KOPT-K1 (cell line): Measurements from ENCODE around the gene WHRN.

Experiments used
- H3K27ac ChIP-seq: fragments of 200-600 bp; sonication (generic); 2 replicates; pipeline ENCODE4 v1.5.1; 2016; ENCODE audit warnings: antibody characterized with exemption, mild to moderate bottlenecking, low read depth, low read length; ENCODE audit not compliant: poor library complexity, severe bottlenecking
- H3K36me3 ChIP-seq: fragments of 200-600 bp; sonication (generic); 2 replicates; pipeline ENCODE4 v1.5.1; 2017; ENCODE audit warnings: antibody characterized with exemption, mild to moderate bottlenecking, low read length, moderate library complexity; ENCODE audit not compliant: insufficient read depth
- H3K9me3 ChIP-seq: fragments of 200-600 bp; sonication (generic); 2 replicates; pipeline ENCODE4 v1.5.1; 2017; ENCODE audit warnings: antibody characterized with exemption, low read length, mild to moderate bottlenecking; ENCODE audit not compliant: insufficient read depth, poor library complexity, severe bottlenecking

WHRN gene

GRCh38 chr9:114522847-114523246, 17.6 kb upstream of the WHRN start:
- H3K27ac ChIP-seq, result no peak overlapping the region
- no peaks in the 10 kb centered on the region for H3K9me3 ChIP-seq
- no peaks in the 10 kb centered on the region for H3K36me3 ChIP-seq

- H3K36me3 ChIP-seq, result no peaks in the 10 kb centered on the region
- H3K9me3 ChIP-seq, result no peaks in the 10 kb centered on the region
- H3K27ac ChIP-seq, result no peak overlapping the region
Observed at GRCh38 chr9:114522286-114522685, 17.0 kb upstream of the WHRN start.

DNA sequence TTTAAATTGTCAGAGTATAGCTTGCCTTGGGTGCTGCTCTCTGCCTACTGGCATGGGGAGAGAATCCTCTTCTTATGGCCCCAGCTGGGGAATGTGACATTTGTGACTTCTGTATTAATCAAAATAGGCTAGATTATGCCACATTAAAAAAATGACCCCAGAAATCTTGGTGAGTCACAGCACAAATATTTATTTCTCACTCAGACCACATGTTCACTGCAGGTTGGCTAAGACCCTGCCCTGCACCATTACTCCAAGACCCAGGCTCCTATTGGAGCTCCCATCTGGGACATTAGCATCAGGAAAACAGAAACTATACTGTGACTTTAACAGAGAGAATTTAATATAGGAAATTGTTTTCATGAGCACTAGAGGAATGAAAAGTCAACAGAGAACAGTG, 16.6 kb upstream of the WHRN start:
- no peak overlapping the region for H3K27ac ChIP-seq
- H3K9me3 ChIP-seq, result no peaks in the 10 kb centered on the region
- H3K36me3 ChIP-seq, result no peaks in the 10 kb centered on the region

GRCh38 chr9:114518599-114519022, 13.3 kb upstream of the WHRN start:
- H3K27ac ChIP-seq, result no peak overlapping the region
- no peaks in the 10 kb centered on the region for H3K9me3 ChIP-seq
- no peaks in the 10 kb centered on the region for H3K36me3 ChIP-seq

DNA sequence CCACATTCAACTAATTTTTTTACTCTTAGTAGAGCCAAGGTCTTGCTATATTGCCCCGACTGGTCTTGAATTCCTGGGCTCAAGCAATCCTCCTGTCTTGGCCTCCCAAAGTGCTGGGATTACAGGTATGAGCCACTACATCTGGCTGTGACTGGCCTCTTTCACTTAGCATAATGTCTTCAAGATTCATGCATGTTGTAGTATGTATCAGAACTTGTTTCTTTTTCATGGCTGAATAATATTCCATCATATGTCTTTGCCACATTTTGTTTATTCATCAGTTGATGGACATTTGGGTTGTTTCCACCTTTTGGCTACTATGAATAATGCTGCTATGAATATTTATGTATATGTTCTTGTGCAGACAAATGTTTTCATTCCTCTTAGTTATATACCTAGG, 12.8 kb upstream of the WHRN start:
- Histone ChIP-seq H3K36me3 (no peaks in the 10 kb centered on the region), H3K9me3 (no peaks in the 10 kb centered on the region), H3K27ac (no peak overlapping the region)

- Histone ChIP-seq H3K36me3 (no peaks in the 10 kb centered on the region), H3K27ac (no peak overlapping the region), H3K9me3 (no peaks in the 10 kb centered on the region)
Observed at GRCh38 chr9:114516913-114517312, 11.6 kb upstream of the WHRN start.

DNA sequence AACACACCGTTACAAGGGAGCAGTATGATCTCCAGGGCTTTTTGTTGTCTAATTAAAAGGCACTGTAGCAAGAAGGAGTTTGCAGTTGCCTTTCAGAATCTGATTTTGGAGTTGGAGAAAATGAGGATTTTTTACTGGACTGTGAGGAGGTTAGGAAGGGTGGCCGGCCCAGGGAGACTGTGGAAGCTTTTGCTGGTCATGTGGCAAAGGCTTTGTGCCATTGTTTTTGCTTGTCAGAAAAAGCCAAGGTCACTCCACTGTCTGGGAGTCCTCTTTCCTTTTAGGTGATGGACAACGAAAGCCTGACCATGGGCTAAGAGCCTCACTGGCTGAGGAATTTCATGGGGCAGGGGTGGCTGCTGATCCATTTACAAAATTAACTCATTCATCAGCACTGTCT, 10.3 kb upstream of the WHRN start:
- H3K9me3 ChIP-seq, result no peaks in the 10 kb centered on the region
- no peaks in the 10 kb centered on the region for H3K36me3 ChIP-seq
- no peak overlapping the region for H3K27ac ChIP-seq

DNA sequence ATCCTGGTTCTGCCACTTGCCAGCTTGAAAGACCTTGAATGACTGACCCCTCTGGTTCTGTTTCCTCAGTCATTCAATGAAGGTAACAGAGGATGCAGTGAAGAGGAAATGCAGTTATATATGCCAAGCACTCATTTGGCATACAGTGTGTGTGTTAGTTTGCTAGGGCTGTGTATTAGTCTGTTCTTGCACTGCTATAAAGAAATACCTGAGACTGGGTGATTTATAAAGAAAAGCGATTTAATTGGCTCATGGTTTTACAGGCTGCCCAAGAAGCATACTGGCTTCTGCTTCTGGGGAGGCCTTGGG, 8.6 kb upstream of the WHRN start:
- Histone ChIP-seq H3K9me3 (no peaks in the 10 kb centered on the region), H3K27ac (no peak overlapping the region), H3K36me3 (no peaks in the 10 kb centered on the region)

GRCh38 chr9:114513055-114513958, 8.0 kb upstream of the WHRN start:
- H3K36me3 ChIP-seq, result no peaks in the 10 kb centered on the region
- no peak overlapping the region for H3K27ac ChIP-seq
- H3K9me3 ChIP-seq, result no peaks in the 10 kb centered on the region

DNA sequence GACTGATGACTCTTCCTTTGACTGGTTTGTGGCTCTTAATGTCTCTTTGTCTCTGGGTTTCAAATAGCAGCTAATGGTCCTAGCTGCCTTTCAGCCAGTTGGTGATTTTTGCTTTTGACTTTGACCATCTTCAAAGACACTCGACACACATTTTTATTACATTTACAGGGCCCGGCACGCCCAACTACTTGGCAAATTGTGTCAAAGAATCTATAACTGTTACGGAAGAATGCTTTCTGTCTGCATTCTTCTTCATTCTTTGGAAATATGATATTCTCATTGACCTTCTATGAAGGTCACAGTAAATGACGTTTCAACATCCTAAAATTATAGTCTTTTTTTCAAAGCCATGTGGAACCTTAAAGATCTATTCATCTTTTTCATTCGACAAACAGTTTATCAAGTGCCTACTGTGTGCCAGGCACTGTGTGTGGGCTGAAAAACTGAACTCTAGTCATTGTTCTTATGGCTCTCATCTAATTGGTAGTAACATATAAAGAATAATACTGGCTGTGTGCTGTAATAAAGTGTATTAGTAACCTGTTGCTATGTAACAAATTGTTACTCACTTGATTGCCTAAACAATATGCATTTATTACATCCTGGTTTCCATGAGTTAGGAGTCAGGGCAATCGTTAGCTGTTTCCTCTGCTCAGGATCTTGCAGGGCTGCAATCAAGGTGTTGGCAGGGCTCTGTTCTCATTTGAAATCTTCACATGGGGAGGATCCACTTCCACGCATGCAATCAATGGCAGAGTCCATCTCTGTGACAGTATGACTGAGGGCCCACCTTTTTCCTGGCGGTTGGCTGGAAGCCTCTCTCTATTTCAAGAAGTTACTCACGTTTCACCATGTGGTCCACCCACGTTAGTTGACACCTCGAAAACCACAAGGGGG, 7.0 kb upstream of the WHRN start:
- Histone ChIP-seq H3K9me3 (no peaks in the 10 kb centered on the region), H3K36me3 (no peaks in the 10 kb centered on the region), H3K27ac (no peak overlapping the region)

- Histone ChIP-seq H3K9me3 (no peaks in the 10 kb centered on the region), H3K36me3 (no peaks in the 10 kb centered on the region), H3K27ac (no peak overlapping the region)
Observed at GRCh38 chr9:114507726-114508125, 2.5 kb upstream of the WHRN start.

DNA sequence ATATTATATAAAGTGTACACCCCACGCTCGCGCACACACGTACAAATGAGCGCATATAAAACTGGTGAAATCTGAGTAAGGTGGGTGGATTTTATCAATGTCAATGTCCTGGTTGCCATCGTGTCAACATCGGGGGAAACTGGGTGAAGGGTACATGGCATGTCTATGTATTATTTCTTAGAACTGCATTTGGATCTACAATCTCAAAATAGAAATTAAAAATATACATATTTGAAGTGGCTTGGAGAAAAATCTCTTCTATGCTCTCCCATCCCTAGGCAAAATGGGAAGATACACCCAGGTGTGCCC, 763 bp upstream of the WHRN start:
- Histone ChIP-seq H3K27ac (no peak overlapping the region), H3K36me3 (no peaks in the 10 kb centered on the region), H3K9me3 (no peaks in the 10 kb centered on the region)

GRCh38 chr9:114504341-114505186, 709 bp downstream of the WHRN start:
- Histone ChIP-seq H3K36me3 (no peaks in the 10 kb centered on the region), H3K9me3 (no peaks in the 10 kb centered on the region), H3K27ac (no peak overlapping the region)

DNA sequence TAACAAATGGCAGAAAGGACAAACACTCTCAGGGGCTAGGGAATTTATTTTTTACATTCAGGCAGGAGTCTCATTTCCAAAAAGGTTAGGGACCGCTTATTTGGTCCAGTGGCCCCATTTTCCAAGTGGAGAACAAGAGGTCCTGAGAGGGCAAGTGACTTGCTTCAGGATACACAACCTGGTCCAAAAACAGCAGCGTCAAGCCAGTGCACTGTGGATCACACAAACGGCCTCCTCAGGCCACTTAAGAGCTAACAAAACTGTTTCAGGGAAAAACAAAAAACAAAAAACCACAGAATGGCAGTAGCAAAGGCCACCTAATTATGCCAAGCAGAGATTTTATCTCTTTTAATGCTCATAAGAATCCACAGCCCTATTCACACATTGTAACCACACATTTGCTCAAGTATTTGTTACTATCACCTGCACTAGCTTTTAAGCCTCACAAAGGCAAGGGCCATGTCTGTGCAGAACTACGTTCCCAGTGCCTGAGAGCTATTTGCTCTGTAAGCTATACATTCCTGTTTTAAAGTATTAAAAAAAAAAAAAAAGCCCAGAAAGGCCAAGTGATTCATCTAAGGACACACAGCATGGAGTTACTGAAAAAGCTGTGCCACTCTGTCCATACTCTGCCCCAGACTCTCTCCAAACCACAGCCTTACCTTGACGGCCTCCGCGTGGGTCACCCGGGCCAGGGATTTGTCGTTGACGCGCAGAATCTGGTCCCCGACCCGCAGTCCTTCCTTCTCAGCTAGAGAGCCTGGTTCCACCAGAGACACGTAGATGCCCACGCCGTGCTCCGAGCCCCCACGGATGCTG, 1.5 kb downstream of the WHRN start:
- H3K9me3 ChIP-seq, result no peaks in the 10 kb centered on the region
- no peaks in the 10 kb centered on the region for H3K36me3 ChIP-seq
- no peak overlapping the region for H3K27ac ChIP-seq
